ENCODE data around the gene CLINT1.
"Not testable (repeated sequence)": the region's sequence is repeated elsewhere in the genome, so short reads cannot be mapped to it uniquely, and the experiment has no call there.

The CLINT1 gene

GRCh38 chr5:157893611-157894010 lies 34.7 kb upstream of the CLINT1 start:
- no peaks in the 10 kb centered on the region for H3K9me3 Mint-ChIP-seq
- no peak overlapping the region for H3K4me3 Mint-ChIP-seq
- H3K27me3 Mint-ChIP-seq (ENCODE audit: low read depth), result no peaks in the 10 kb centered on the region
- TF ChIP-seq CTCF (IDR thresholded peaks at IDR 0.05; ENCODE audit: unreplicated experiment in 3 of 3), result no peak
- peaks cover 6% of the 10 kb centered on the region for H3K4me1 Mint-ChIP-seq
- no peak overlapping the region for H3K27ac Mint-ChIP-seq
- H3K36me3 Mint-ChIP-seq (ENCODE audit: low read depth), result no peaks in the 10 kb centered on the region

- TF ChIP-seq CTCF (IDR thresholded peaks at IDR 0.05; ENCODE audit: unreplicated experiment in 3 of 3), result no peak
- no peaks in the 10 kb centered on the region for H3K9me3 Mint-ChIP-seq
- peaks cover 6% of the 10 kb centered on the region for H3K4me1 Mint-ChIP-seq
- no peaks in the 10 kb centered on the region for H3K27me3 Mint-ChIP-seq (ENCODE audit: low read depth)
- H3K4me3 Mint-ChIP-seq, result no peak overlapping the region
- no peaks in the 10 kb centered on the region for H3K36me3 Mint-ChIP-seq (ENCODE audit: low read depth)
- peak overlapping the region in 1 of 3 experiments; percentile 45 for H3K27ac Mint-ChIP-seq
These were observed 34.0 kb upstream of the CLINT1 start for GRCh38 chr5:157892974-157893373.

- Mint-ChIP-seq H3K4me3 (no peak overlapping the region), H3K27ac (no peak overlapping the region), H3K9me3 (peaks cover 4% of the 10 kb centered on the region), H3K36me3 (ENCODE audit: low read depth) (no peaks in the 10 kb centered on the region), H3K4me1 (peaks cover 6% of the 10 kb centered on the region), H3K27me3 (ENCODE audit: low read depth) (no peaks in the 10 kb centered on the region)
- TF ChIP-seq CTCF (IDR thresholded peaks at IDR 0.05; ENCODE audit: unreplicated experiment in 3 of 3), result no peak
These were observed 32.1 kb upstream of the CLINT1 start for GRCh38 chr5:157890836-157891597.

GRCh38 chr5:157888814-157889532 lies 30.0 kb upstream of the CLINT1 start:
- TF ChIP-seq CTCF (IDR thresholded peaks at IDR 0.05; ENCODE audit: unreplicated experiment in 3 of 3), result no peak
- no peaks in the 10 kb centered on the region for H3K36me3 Mint-ChIP-seq (ENCODE audit: low read depth)
- peaks cover 6% of the 10 kb centered on the region for H3K9me3 Mint-ChIP-seq
- no peaks in the 10 kb centered on the region for H3K27me3 Mint-ChIP-seq (ENCODE audit: low read depth)
- peaks cover 6% of the 10 kb centered on the region for H3K4me1 Mint-ChIP-seq
- H3K4me3 Mint-ChIP-seq, result no peak overlapping the region
- H3K27ac Mint-ChIP-seq, result peak overlapping the region in 1 of 3 experiments; percentile 21

GRCh38 chr5:157886796-157887380 lies 27.9 kb upstream of the CLINT1 start:
- Mint-ChIP-seq H3K27ac (no peak overlapping the region), H3K9me3 (peaks cover 6% of the 10 kb centered on the region), H3K27me3 (ENCODE audit: low read depth) (no peaks in the 10 kb centered on the region), H3K4me3 (no peak overlapping the region), H3K4me1 (no peaks in the 10 kb centered on the region), H3K36me3 (ENCODE audit: low read depth) (no peaks in the 10 kb centered on the region)
- no peak for TF ChIP-seq CTCF (IDR thresholded peaks at IDR 0.05; ENCODE audit: unreplicated experiment in 3 of 3)

GRCh38 chr5:157885051-157885450 lies 26.1 kb upstream of the CLINT1 start:
- H3K36me3 Mint-ChIP-seq (ENCODE audit: low read depth); H3K9me3 Mint-ChIP-seq; H3K27ac Mint-ChIP-seq; H3K27me3 Mint-ChIP-seq (ENCODE audit: low read depth); H3K4me1 Mint-ChIP-seq; H3K4me3 Mint-ChIP-seq: not testable (repeated sequence)

GRCh38 chr5:157881498-157881897 lies 22.6 kb upstream of the CLINT1 start:
- not testable (repeated sequence) for H3K27me3 Mint-ChIP-seq (ENCODE audit: low read depth); H3K36me3 Mint-ChIP-seq (ENCODE audit: low read depth); H3K4me3 Mint-ChIP-seq; H3K9me3 Mint-ChIP-seq; H3K27ac Mint-ChIP-seq; H3K4me1 Mint-ChIP-seq
